Lower lobe of right lung (tissue), 2 donors: ENCODE results near the gene LONRF2. TPM values are rescaled to one million over a fixed set of nuclear protein-coding genes. Genes with fewer than 3 reads are reported as not detected.
A peak's percentile ranks its signal among the peaks of the same experiment; 100 is the strongest.

Source experiments
- ATAC-seq, 2 donors: fragments of 200-7000 bp; cut with Tn5 transposase; one replicate each; pipeline ENCODE4 v1.9.1; 2020 to 2022; ENCODE audit warnings: mild to moderate bottlenecking in 2 of 2, moderate library complexity in 2 of 2
- DNase-seq: peaks from one replicate; pipeline ENCODE4 v3.0.0-alpha.2; 2020
- H3K27ac ChIP-seq: fragments of 200-600 bp; one replicate; pipeline ENCODE4 v1.8.0; 2022
- H3K27me3 ChIP-seq: fragments of 200-600 bp; one replicate; pipeline ENCODE4 v1.8.0; 2022; ENCODE audit warnings: low read depth
- H3K36me3 ChIP-seq: fragments of 200-600 bp; one replicate; pipeline ENCODE4 v1.8.0; 2022; ENCODE audit warnings: mild to moderate bottlenecking
- H3K4me1 ChIP-seq: fragments of 200-600 bp; one replicate; pipeline ENCODE4 v1.8.0; 2022
- H3K4me3 ChIP-seq: fragments of 200-600 bp; one replicate; pipeline ENCODE4 v1.8.0; 2022; ENCODE audit warnings: mild to moderate bottlenecking
- H3K9me3 ChIP-seq: fragments of 200-600 bp; one replicate; pipeline ENCODE4 v1.8.0; 2022
- CTCF ChIP-seq: fragments of 200-600 bp; IDR thresholded peaks from one replicate; pipeline ENCODE4 v1.8.0; 2022; ENCODE audit warnings: antibody characterized with exemption, mild to moderate bottlenecking
- intact Hi-C: fragments of 100-400 bp; cut with DNase I; formaldehyde crosslinking; loops from one replicate; pipeline ENCODE4 v1.11.0; 2022
- total RNA-seq: library from RNA; stranded (reverse); fragmentation: NEBNext Ultra II Directional; extraction: Animal tissue kit (Norgen Biotek cat#: 25700); gene quantifications from one replicate; pipeline ENCODE4 v1.2.1, GENCODE V29; 2021
- donor health status: DM: no; HTN: yes; CAD: no; lungs with severe emphysema.

The LONRF2 gene
- total RNA-seq, 1 donor from 2014 or later: 2.1 TPM

GRCh38 chr2:100327742-100328141, 5.4 kb upstream of the LONRF2 start:
- Histone ChIP-seq H3K4me1 (no peaks in the 10 kb centered on the region), H3K4me3 (no peak overlapping the region), H3K27me3 (peaks cover 9% of the 10 kb centered on the region), H3K27ac (no peak overlapping the region), H3K9me3 (no peaks in the 10 kb centered on the region), H3K36me3 (no peaks in the 10 kb centered on the region)
- intact Hi-C loops: no loop called here
- TF ChIP-seq CTCF: no peak
- ATAC-seq (no peak), DNase-seq (no peak)

- H3K27ac ChIP-seq: peak overlapping the region; percentile 61
- DNase-seq: peak; percentile 72
- TF ChIP-seq CTCF: peak; percentile 40
- peak; percentile 84 to 87 for ATAC-seq
- peaks cover 28% of the 10 kb centered on the region for H3K27me3 ChIP-seq
- no peaks in the 10 kb centered on the region for H3K4me1 ChIP-seq
- peak overlapping the region; percentile 52 for H3K4me3 ChIP-seq
- no peaks in the 10 kb centered on the region for H3K36me3 ChIP-seq
- intact Hi-C loops: no loop called here
- peaks cover 5% of the 10 kb centered on the region for H3K9me3 ChIP-seq
Measured at GRCh38 chr2:100321179-100321865, 979 bp downstream of the LONRF2 start.

GRCh38 chr2:100320547-100321178, 1.6 kb downstream of the LONRF2 start:
- intact Hi-C loops: no loop called here
- no peak for TF ChIP-seq CTCF
- H3K4me3 ChIP-seq: peak overlapping the region; percentile 51
- H3K27ac ChIP-seq: peak overlapping the region; percentile 61
- no peaks in the 10 kb centered on the region for H3K4me1 ChIP-seq
- H3K27me3 ChIP-seq: peaks cover 28% of the 10 kb centered on the region
- H3K9me3 ChIP-seq: peaks cover 5% of the 10 kb centered on the region
- DNase-seq (no peak), ATAC-seq (peak; percentile 40 to 52)
- H3K36me3 ChIP-seq: no peaks in the 10 kb centered on the region

- DNase-seq (no peak), ATAC-seq (no peak)
- peaks cover 5% of the 10 kb centered on the region for H3K9me3 ChIP-seq
- no peak for TF ChIP-seq CTCF
- no peak overlapping the region for H3K4me3 ChIP-seq
- H3K4me1 ChIP-seq: no peaks in the 10 kb centered on the region
- H3K27ac ChIP-seq: no peak overlapping the region
- intact Hi-C loops: no loop called here
- peaks cover 18% of the 10 kb centered on the region for H3K27me3 ChIP-seq
- H3K36me3 ChIP-seq: no peaks in the 10 kb centered on the region
Measured at GRCh38 chr2:100317634-100318033, 4.7 kb downstream of the LONRF2 start.

- peaks cover 2% of the 10 kb centered on the region for H3K36me3 ChIP-seq
- ATAC-seq (no peak), DNase-seq (no peak)
- no peaks in the 10 kb centered on the region for H3K27me3 ChIP-seq
- H3K4me3 ChIP-seq: no peak overlapping the region
- intact Hi-C loops: no loop called here
- no peak for TF ChIP-seq CTCF
- H3K9me3 ChIP-seq: no peaks in the 10 kb centered on the region
- no peak overlapping the region for H3K27ac ChIP-seq
- no peaks in the 10 kb centered on the region for H3K4me1 ChIP-seq
Measured at GRCh38 chr2:100309973-100310719, 12.2 kb downstream of the LONRF2 start.
